Heart left ventricle (tissue), 16 donors: Measurements from ENCODE around the gene PHTF1. TPM values are rescaled to one million over a fixed set of nuclear protein-coding genes. Genes with fewer than 3 reads are reported as not detected.

Source experiments
- ATAC-seq, 4 donors: fragments of 200-7000 bp; cut with Tn5 transposase; one replicate each; pipeline ENCODE4 v1.9.1; 2020 to 2022; ENCODE audit warnings: moderate library complexity in 4 of 4, mild to moderate bottlenecking in 3 of 4, moderate number of reproducible peaks in 1 of 4
- DNase-seq, 5 donors: peaks; one replicate each; pipeline ENCODE4 v3.0.0-alpha.2; 2020
- H3K27ac ChIP-seq, 12 donors: fragments of 200-600 bp; sonication (generic) in 4 of 12; one replicate each; pipeline versions ENCODE4 v1.5.0 to v1.8.0; 2016 to 2022; ENCODE audit warnings: mild to moderate bottlenecking in 2 of 12
- H3K27me3 ChIP-seq, 9 donors: fragments of 200-600 bp; sonication (generic) in 2 of 9; one replicate each; pipeline versions ENCODE4 v1.5.1 to v1.8.0; 2016 to 2022; ENCODE audit warnings: mild to moderate bottlenecking in 3 of 9
- H3K36me3 ChIP-seq, 9 donors: fragments of 200-600 bp; sonication (generic) in 2 of 9; one replicate each; pipeline versions ENCODE4 v1.5.0 to v1.8.0; 2018 to 2022; ENCODE audit warnings: mild to moderate bottlenecking in 2 of 9
- H3K4me1 ChIP-seq, 12 donors: fragments of 200-600 bp; sonication (generic) in 4 of 12; one replicate each; pipeline versions ENCODE4 v1.5.0 to v1.8.0; 2016 to 2022; ENCODE audit warnings: mild to moderate bottlenecking in 3 of 12
- H3K4me3 ChIP-seq, 12 donors: fragments of 200-600 bp; sonication (generic) in 4 of 12; one replicate each; pipeline versions ENCODE4 v1.5.0 to v1.8.0; 2017 to 2022; ENCODE audit warnings: mild to moderate bottlenecking in 9 of 12, moderate library complexity in 4 of 12
- H3K9me3 ChIP-seq, 12 donors: fragments of 200-600 bp; sonication (generic) in 4 of 12; one replicate each; pipeline versions ENCODE4 v1.5.0 to v1.8.0; 2016 to 2022; ENCODE audit warnings: mild to moderate bottlenecking in 1 of 12
- CTCF ChIP-seq, 12 donors: fragments of 200-600 bp; sonication (generic) in 4 of 12; IDR thresholded peaks; one replicate each; pipeline versions ENCODE4 v1.5.0 to v1.8.0; 2018 to 2022; ENCODE audit warnings: antibody characterized with exemption in 12 of 12, mild to moderate bottlenecking in 5 of 12
- POLR2A ChIP-seq, 2 donors: fragments of 450-650 bp; IDR thresholded peaks; one replicate each; pipeline ENCODE4 v1.6.1; 2017; ENCODE audit warnings: antibody characterized with exemption in 2 of 2, mild to moderate bottlenecking in 2 of 2, moderate library complexity in 2 of 2
- WGBS, 4 donors: extraction: QIAGEN DNeasy Blood & Tissue Kit in 2 of 4; methylation state at CpG; one replicate each; pipeline versions ENCODE4 v1.1.5 to v1.1.7; 2013 to 2018; 5-methylcytosine and 5-hydroxymethylcytosine counted together
- intact Hi-C, 10 donors: fragments of 100-400 bp; cut with DNase I; formaldehyde crosslinking; loops; one replicate each; pipeline versions ENCODE4 v1.11.1 to v1.14.2; 2022
- polyA plus RNA-seq, 2 donors: library from polyadenylated mRNA; stranded (reverse); fragments of 200-250 nt; gene quantifications; one replicate each; pipeline ENCODE4 v1.2.3, GENCODE V29; 2013
- total RNA-seq, 9 donors: library from RNA; depleted of rRNA in 2 of 9; stranded (reverse); fragments of >200 nt in 2 of 9; fragmentation: NEBNext Ultra II Directional in 3 of 9; extraction: Animal tissue kit (Norgen Biotek cat#: 25700) in 3 of 9; gene quantifications; one replicate each; pipeline versions ENCODE4 v1.1.0 to v1.2.4, GENCODE V29; 2016 to 2023
- donor health status: ischemic (EF 13 %, LVEDD 7.1; RV severe dilation, severe dysfunction).
- donor health status: healthy with polysubstance abuse.
- donor health status: DM: no; HTN: yes; CAD: no.
- donor health status: DM: no; HTN: no; CAD: no.
- donor health status: ischemic (EF 25% LVEDD 6.9; RV normal size, moderate dysfunction).
- donor health status: ischemic (EF 25% LVEDD 5.7; RV mildly dilated, moderate dysfunction).
- donor health status: healthy.
- donor health status: DM: yes; HTN: yes; CAD: no.
- donor health status: ischemic (EF 35%, LVEDD 5.7; RV mildly dilated, moderate dysfunction).
- donor health status: nonischemic (EF 11% LVEDD 7.7; RV severe dilation, severe dysfunction).
- donor health status: DM: yes; HTN: yes; CAD: no.
- donor health status: PGD.
- donor health status: ischemic (EF 29% LVEDD 5.4; RV normal size, mild dysfunction).
- donor health status: nonischemic (EF 23%, LVEDD 6.1; RV moderate dilation, normal function).

Gene PHTF1
- total and polyA plus RNA-seq, 11 donors, result 3.2 to 19.7 (median 11.9) TPM

- intact Hi-C loops, result loop anchor here in 2 of 10 donors (10.0 kb wide), 2 partner anchors 275 to 955 kb away; partner anchors contain the start of genes MAGI3 (in 1 of the 2) and PPM1J (in 1 of the 2)
- DNase-seq (no peak), ATAC-seq (no peak)
- 88 to 94% (median 93%) methylated on average over 1 of the region's 1 CpG for WGBS, 4 donors
- H3K27ac ChIP-seq, result no peak overlapping the region
- H3K9me3 ChIP-seq, result no peaks in the 10 kb centered on the region
- TF ChIP-seq CTCF (IDR thresholded peaks at IDR 0.05), result no peak
- no peak for TF ChIP-seq POLR2A (IDR thresholded peaks at IDR 0.05)
- peaks cover 0 to 32% (median 14%) of the 10 kb centered on the region in 9 donors for H3K36me3 ChIP-seq
- H3K4me1 ChIP-seq, result no peaks in the 10 kb centered on the region
- no peaks in the 10 kb centered on the region for H3K27me3 ChIP-seq
- no peak overlapping the region for H3K4me3 ChIP-seq
These were observed 89.3 kb downstream of the PHTF1 start for GRCh38 chr1:113669988-113670387.

- no peak for ATAC-seq
- no peak for TF ChIP-seq POLR2A (IDR thresholded peaks at IDR 0.05)
- TF ChIP-seq CTCF (IDR thresholded peaks at IDR 0.05), result no peak
These were observed 93.2 kb downstream of the PHTF1 start for GRCh38 chr1:113666126-113666525.

GRCh38 chr1:113665071-113665470 lies 94.2 kb downstream of the PHTF1 start:
- ATAC-seq, result no peak

More at GRCh38 chr1:113666126-113666525, 93.2 kb downstream of the PHTF1 start:
- peaks cover 0 to 6% (median 0%) of the 10 kb centered on the region in 9 donors for H3K36me3 ChIP-seq
- no peaks in the 10 kb centered on the region for H3K27me3 ChIP-seq
- no peaks in the 10 kb centered on the region for H3K4me1 ChIP-seq
- H3K4me3 ChIP-seq, result no peak overlapping the region
- no peak overlapping the region for H3K27ac ChIP-seq
- no peaks in the 10 kb centered on the region for H3K9me3 ChIP-seq
- intact Hi-C loops, result no loop called here
- no peak for DNase-seq
- WGBS, 4 donors, result 93 to 96% (median 95%) methylated on average over 2 of the region's 2 CpGs

More at GRCh38 chr1:113665071-113665470, 94.2 kb downstream of the PHTF1 start:
- Histone ChIP-seq H3K4me1 (peaks cover 0 to 2% (median 0%) of the 10 kb centered on the region in 12 donors), H3K27ac (no peak overlapping the region), H3K9me3 (no peaks in the 10 kb centered on the region), H3K36me3 (peaks cover 0 to 6% (median 0%) of the 10 kb centered on the region in 9 donors), H3K4me3 (no peak overlapping the region), H3K27me3 (no peaks in the 10 kb centered on the region)
- intact Hi-C loops, result no loop called here
- no peak for TF ChIP-seq POLR2A (IDR thresholded peaks at IDR 0.05)
- TF ChIP-seq CTCF (IDR thresholded peaks at IDR 0.05), result no peak
- no peak for DNase-seq
